Neuronal stem cell (in vitro differentiated cells): Measurements from ENCODE around the gene ENPEP.

ENCODE experiments used
- DNase-seq: peaks from one replicate; pipeline ENCODE4 v3.0.0-alpha.2; 2013; ENCODE audit warnings: low spot score
- H2AFZ ChIP-seq: one replicate; pipeline ENCODE4 v1.6.1; 2013; ENCODE audit warnings: mild to moderate bottlenecking, low read length, inconsistent platforms
- H2AK5ac ChIP-seq: 2 replicates; pipeline ENCODE4 v1.6.1; 2013; ENCODE audit warnings: low read depth, mild to moderate bottlenecking, inconsistent platforms, low read length, moderate library complexity, mixed read lengths
- H2BK120ac ChIP-seq: 2 replicates; pipeline ENCODE4 v1.6.1; 2013; ENCODE audit warnings: low read depth, mild to moderate bottlenecking, inconsistent platforms, low read length, moderate library complexity, mixed read lengths
- H2BK12ac ChIP-seq: one replicate; pipeline ENCODE4 v1.6.1; 2013; ENCODE audit warnings: low read length, inconsistent platforms
- H2BK15ac ChIP-seq: 2 replicates; pipeline ENCODE4 v1.6.1; 2013; ENCODE audit warnings: mild to moderate bottlenecking, low read length, inconsistent platforms, mixed read lengths
- H2BK5ac ChIP-seq: one replicate; pipeline ENCODE4 v1.6.1; 2013; ENCODE audit warnings: inconsistent platforms, mild to moderate bottlenecking, low read length, moderate library complexity
- H3K14ac ChIP-seq: one replicate; pipeline ENCODE4 v1.6.1; 2013; ENCODE audit warnings: low read length, inconsistent platforms
- H3K18ac ChIP-seq: 2 replicates; pipeline ENCODE4 v1.6.1; 2013; ENCODE audit warnings: low read length, inconsistent platforms
- H3K23ac ChIP-seq: 2 replicates; pipeline ENCODE4 v1.6.1; 2013; ENCODE audit warnings: low read depth, mild to moderate bottlenecking, mixed read lengths, low read length, inconsistent platforms; ENCODE audit not compliant: poor library complexity
- H3K27ac ChIP-seq: replicated peaks from 3 replicates; pipeline ENCODE4 v1.5.1; 2013; ENCODE audit warnings: low read length, inconsistent platforms
- H3K27me3 ChIP-seq, 3 experiments: 2 replicates each; pipeline ENCODE4 v1.6.1; 2013; ENCODE audit warnings: low read length in 3 of 3, mild to moderate bottlenecking in 2 of 3, inconsistent platforms in 1 of 3, low read depth in 1 of 3, mixed read lengths in 1 of 3, moderate library complexity in 1 of 3; ENCODE audit not compliant: control insufficient read depth in 3 of 3, insufficient read depth in 3 of 3
- H3K36me3 ChIP-seq, 2 donors: replicated peaks in 1 of 2; 2 replicates each; pipeline ENCODE4 v1.6.1; 2013; ENCODE audit warnings: low read length in 2 of 2; ENCODE audit not compliant: control insufficient read depth in 2 of 2, insufficient read depth in 2 of 2
- H3K4ac ChIP-seq: 2 replicates; pipeline ENCODE4 v1.6.1; 2013; ENCODE audit warnings: inconsistent platforms, mild to moderate bottlenecking, low read length, moderate library complexity
- H3K4me1 ChIP-seq, 2 donors: 1 replicate in 1 of 2; 2 replicates in 1 of 2; pipeline ENCODE4 v1.6.1; 2013; ENCODE audit warnings: low read length in 2 of 2, low read depth in 1 of 2; ENCODE audit not compliant: control insufficient read depth in 2 of 2, insufficient read depth in 1 of 2
- H3K4me2 ChIP-seq: one replicate; pipeline ENCODE4 v1.6.1; 2013; ENCODE audit warnings: mild to moderate bottlenecking, low read length, inconsistent platforms; ENCODE audit not compliant: insufficient read depth, poor library complexity, severe bottlenecking
- H3K4me3 ChIP-seq, 2 donors: 2 replicates each; pipeline ENCODE4 v1.5.1; 2013; ENCODE audit warnings: low read length in 2 of 2, mild to moderate bottlenecking in 2 of 2, inconsistent platforms in 1 of 2, moderate library complexity in 1 of 2
- H3K79me1 ChIP-seq: one replicate; pipeline ENCODE4 v1.6.1; 2013; ENCODE audit warnings: low read depth, mild to moderate bottlenecking, inconsistent platforms, low read length, moderate library complexity
- H3K9ac ChIP-seq: one replicate; pipeline ENCODE4 v1.6.1; 2013; ENCODE audit warnings: mild to moderate bottlenecking, low read depth, low read length, inconsistent platforms; ENCODE audit not compliant: poor library complexity
- H3K9me3 ChIP-seq, 2 donors: replicated peaks in 1 of 2; 2 replicates each; pipeline versions ENCODE3 to v1.6.1; 2013; ENCODE audit warnings: low read length in 2 of 2, mild to moderate bottlenecking in 2 of 2, inconsistent platforms in 1 of 2, low read depth in 1 of 2, mixed read lengths in 1 of 2, moderate library complexity in 1 of 2; ENCODE audit not compliant: control insufficient read depth in 2 of 2, insufficient read depth in 1 of 2
- H4K8ac ChIP-seq: one replicate; pipeline ENCODE4 v1.6.1; 2013; ENCODE audit warnings: low read depth, mild to moderate bottlenecking, inconsistent platforms, low read length, moderate library complexity
- H4K91ac ChIP-seq: one replicate; pipeline ENCODE4 v1.6.1; 2013; ENCODE audit warnings: low read length, low read depth, mild to moderate bottlenecking, inconsistent platforms; ENCODE audit not compliant: poor library complexity
- WGBS, 2 donors: extraction: QIAGEN DNeasy Blood & Tissue Kit; methylation state at CpG; one replicate each; pipeline ENCODE4 v1.1.7; 2013; ENCODE audit warnings: missing lambda C conversion rate in 2 of 2, mixed read lengths in 1 of 2; ENCODE audit not compliant: insufficient read length in 2 of 2, insufficient replicate concordance in 1 of 2; ENCODE audit errors: extremely low coverage in 2 of 2; 5-methylcytosine and 5-hydroxymethylcytosine counted together

Gene ENPEP

DNA sequence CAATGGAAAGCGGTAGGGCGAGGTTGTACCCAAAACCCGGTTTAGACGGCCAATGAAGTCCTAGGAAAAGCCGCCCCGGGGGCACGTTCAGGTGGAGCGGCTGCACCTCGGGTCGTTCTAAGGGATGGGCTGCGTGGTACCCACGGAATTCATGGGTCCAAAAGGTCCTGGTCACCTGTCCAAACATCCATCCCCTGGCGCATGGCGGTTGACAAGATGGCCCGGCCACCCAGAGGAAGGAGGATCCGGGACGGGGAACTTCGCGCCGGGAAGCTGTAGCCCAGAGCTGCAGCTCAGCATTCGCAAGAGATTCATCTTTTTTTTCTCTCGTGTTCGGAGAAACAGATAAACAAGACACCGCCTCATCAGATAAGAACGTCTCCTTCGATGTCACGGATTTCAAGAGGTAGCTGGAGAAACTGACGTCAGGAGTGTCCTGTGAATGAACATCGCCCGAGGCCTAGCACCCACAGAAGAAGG, 136.1 kb downstream of the ENPEP start:
- no peak overlapping the region for H2BK15ac ChIP-seq
- no peak overlapping the region for H3K27ac ChIP-seq
- no peak overlapping the region for H3K23ac ChIP-seq
- no peak overlapping the region for H2BK5ac ChIP-seq
- H3K4me1 ChIP-seq: peaks cover 0 to 17% of the 10 kb centered on the region in 2 donors
- no peaks in the 10 kb centered on the region for H3K79me1 ChIP-seq
- H3K9ac ChIP-seq: no peak overlapping the region
- no peak overlapping the region for H4K91ac ChIP-seq
- H3K4ac ChIP-seq: no peak overlapping the region
- no peak overlapping the region for H3K14ac ChIP-seq
- H2BK120ac ChIP-seq: no peak overlapping the region
- H2BK12ac ChIP-seq: no peak overlapping the region
- H3K4me3 ChIP-seq: no peak overlapping the region
- H3K9me3 ChIP-seq: no peaks in the 10 kb centered on the region
- H2AK5ac ChIP-seq: no peak overlapping the region
- H4K8ac ChIP-seq: no peak overlapping the region
- peak overlapping the region; percentile 67 for H3K18ac ChIP-seq
- WGBS, 2 donors: no CpG with 5 or more reads among the region's 30 CpGs
- no peak for DNase-seq
- H3K27me3 ChIP-seq: peaks cover 30 to 66% (median 65%) of the 10 kb centered on the region in 3 experiments
- no peak overlapping the region for H2AFZ ChIP-seq
- no peak overlapping the region for H3K4me2 ChIP-seq
- H3K36me3 ChIP-seq: no peaks in the 10 kb centered on the region

GRCh38 chr4:110612631-110613269, 136.8 kb downstream of the ENPEP start:
- WGBS, 2 donors: no CpG with 5 or more reads among the region's 23 CpGs
- Histone ChIP-seq H3K79me1 (no peaks in the 10 kb centered on the region), H3K4me2 (no peak overlapping the region), H3K4ac (no peak overlapping the region), H3K36me3 (no peaks in the 10 kb centered on the region), H3K4me1 (peaks cover 0 to 17% of the 10 kb centered on the region in 2 donors), H3K4me3 (no peak overlapping the region), H3K9me3 (no peaks in the 10 kb centered on the region), H2BK15ac (no peak overlapping the region), H2BK5ac (no peak overlapping the region), H3K27ac (no peak overlapping the region), H2AK5ac (no peak overlapping the region), H2AFZ (no peak overlapping the region), H3K9ac (no peak overlapping the region), H3K27me3 (peaks cover 30 to 73% (median 70%) of the 10 kb centered on the region in 3 experiments), H2BK12ac (no peak overlapping the region), H3K18ac (no peak overlapping the region), H3K14ac (no peak overlapping the region), H3K23ac (no peak overlapping the region), H2BK120ac (no peak overlapping the region), H4K8ac (no peak overlapping the region), H4K91ac (no peak overlapping the region)
- peak; percentile 5 for DNase-seq

DNA sequence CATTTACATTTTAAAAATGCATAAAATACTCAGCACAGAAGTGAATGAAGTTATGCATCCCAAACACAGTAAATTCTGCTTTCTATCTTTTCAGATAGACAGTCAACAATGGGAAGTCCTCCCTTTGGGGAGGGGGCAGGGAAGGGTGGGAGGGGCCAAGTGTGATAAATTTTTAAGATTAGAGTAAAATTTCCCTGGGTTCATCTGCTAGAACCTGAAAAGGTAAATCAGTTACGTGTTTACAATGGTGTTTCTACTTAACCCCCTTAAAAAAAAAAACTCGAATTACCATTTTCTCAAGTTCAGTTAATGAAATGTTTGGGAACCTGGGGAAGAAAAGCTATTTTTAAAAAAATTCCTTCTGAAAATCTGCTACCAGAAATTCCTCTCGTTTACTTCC, 137.8 kb downstream of the ENPEP start:
- H3K4me1 ChIP-seq: peaks cover 0 to 20% of the 10 kb centered on the region in 2 donors
- H2BK120ac ChIP-seq: no peak overlapping the region
- H2BK12ac ChIP-seq: no peak overlapping the region
- no peak overlapping the region for H3K18ac ChIP-seq
- no peak overlapping the region for H2BK15ac ChIP-seq
- H2BK5ac ChIP-seq: no peak overlapping the region
- peaks cover 0 to 2% of the 10 kb centered on the region in 2 donors for H3K9me3 ChIP-seq
- H3K79me1 ChIP-seq: no peaks in the 10 kb centered on the region
- no peak overlapping the region for H3K27ac ChIP-seq
- no peak for DNase-seq
- H4K8ac ChIP-seq: no peak overlapping the region
- H3K9ac ChIP-seq: no peak overlapping the region
- no peak overlapping the region for H3K4me3 ChIP-seq
- H3K4ac ChIP-seq: no peak overlapping the region
- no peak overlapping the region for H3K14ac ChIP-seq
- no peak overlapping the region for H3K4me2 ChIP-seq
- no peak overlapping the region for H3K23ac ChIP-seq
- no peak overlapping the region for H2AK5ac ChIP-seq
- H2AFZ ChIP-seq: no peak overlapping the region
- peaks cover 40 to 83% (median 80%) of the 10 kb centered on the region in 3 experiments for H3K27me3 ChIP-seq
- H3K36me3 ChIP-seq: no peaks in the 10 kb centered on the region
- no CpG with 5 or more reads among the region's 3 CpGs for WGBS, 2 donors
- no peak overlapping the region for H4K91ac ChIP-seq

DNA sequence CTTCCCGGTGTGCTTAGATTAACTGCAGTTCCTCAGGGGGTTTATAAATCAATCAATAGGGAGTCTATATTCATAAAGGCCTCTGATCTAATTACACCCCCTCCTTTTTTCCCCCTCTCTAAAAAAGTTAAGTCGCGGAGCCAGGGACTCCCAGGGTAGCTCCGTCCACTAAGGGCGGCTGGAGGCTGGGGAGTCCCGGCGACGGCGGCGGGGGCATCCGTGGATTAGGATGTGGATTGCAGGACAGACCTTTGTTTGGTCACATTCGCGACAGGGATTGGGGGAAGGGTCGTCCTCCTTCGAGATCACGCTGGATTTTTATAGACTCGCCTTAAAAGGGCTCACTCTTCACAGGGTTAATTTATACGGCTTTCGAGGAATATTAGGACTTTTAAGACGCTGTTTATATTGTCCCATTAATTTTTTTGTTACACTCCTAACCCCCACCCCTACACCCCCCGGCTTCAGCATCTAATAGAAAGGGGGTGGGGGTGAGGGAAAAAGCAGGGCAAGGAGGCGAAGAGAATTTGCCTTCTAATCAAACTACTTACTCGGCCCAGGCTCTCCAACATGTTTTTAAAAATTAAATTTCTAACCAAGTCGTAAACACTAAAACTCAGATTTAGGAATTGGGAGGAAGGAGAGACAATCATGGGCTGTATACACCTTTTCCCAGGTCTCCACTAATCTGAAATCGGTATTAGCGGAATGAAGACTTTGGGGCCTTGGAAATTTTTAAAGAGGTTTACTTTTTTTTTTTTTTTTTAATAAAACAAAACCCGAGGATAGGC, 138.4 kb downstream of the ENPEP start:
- no peak overlapping the region for H3K23ac ChIP-seq
- H3K4me1 ChIP-seq: peaks cover 0 to 19% of the 10 kb centered on the region in 2 donors
- H2BK12ac ChIP-seq: no peak overlapping the region
- no peak overlapping the region for H3K4me3 ChIP-seq
- H3K27me3 ChIP-seq: peaks cover 45 to 89% (median 86%) of the 10 kb centered on the region in 3 experiments
- H3K9me3 ChIP-seq: peaks cover 0 to 2% of the 10 kb centered on the region in 2 donors
- H3K36me3 ChIP-seq: no peaks in the 10 kb centered on the region
- H2AK5ac ChIP-seq: no peak overlapping the region
- no peak overlapping the region for H2BK120ac ChIP-seq
- no peak overlapping the region for H3K4ac ChIP-seq
- no peak overlapping the region for H2BK15ac ChIP-seq
- H4K91ac ChIP-seq: no peak overlapping the region
- no peak overlapping the region for H3K4me2 ChIP-seq
- DNase-seq: peak; percentile 32
- H3K18ac ChIP-seq: no peak overlapping the region
- WGBS, 2 donors: no CpG with 5 or more reads among the region's 27 CpGs
- no peak overlapping the region for H3K9ac ChIP-seq
- H3K27ac ChIP-seq: no peak overlapping the region
- no peak overlapping the region for H2AFZ ChIP-seq
- no peak overlapping the region for H4K8ac ChIP-seq
- no peak overlapping the region for H3K14ac ChIP-seq
- no peaks in the 10 kb centered on the region for H3K79me1 ChIP-seq
- no peak overlapping the region for H2BK5ac ChIP-seq
